ENCODE measurements around the gene GRPR. TPM values are rescaled to one million over a fixed set of nuclear protein-coding genes. Genes with fewer than 3 reads are reported as not detected.
"Not testable (repeated sequence)": the region's sequence is repeated elsewhere in the genome, so short reads cannot be mapped to it uniquely, and the experiment has no call there.

The GRPR gene
- total RNA-seq, 1 donor from 2014 or later: 0.41 TPM

GRCh38 chrX:16136080-16136479 is 12.7 kb downstream of the GRPR start:
- FAIRE-seq: no peak
- no peak for DNase-seq (ENCODE audit: low spot score in 2 of 2)

GRCh38 chrX:16137416-16138107 is 14.2 kb downstream of the GRPR start:
- no peak for DNase-seq (ENCODE audit: low spot score in 2 of 2)
- FAIRE-seq: no peak

- DNase-seq (ENCODE audit: low spot score in 2 of 2) (no peak), FAIRE-seq (no peak)
These were observed 14.7 kb downstream of the GRPR start for GRCh38 chrX:16138108-16138427.

- FAIRE-seq (no peak), DNase-seq (ENCODE audit: low spot score in 2 of 2) (no peak)
These were observed 17.1 kb downstream of the GRPR start for GRCh38 chrX:16140448-16140847.

- DNase-seq (ENCODE audit: low spot score in 2 of 2) (no peak), FAIRE-seq (no peak)
These were observed 17.6 kb downstream of the GRPR start for GRCh38 chrX:16140983-16141382.

GRCh38 chrX:16141422-16142245 is 18.3 kb downstream of the GRPR start:
- DNase-seq (ENCODE audit: low spot score in 2 of 2): no peak
- no peak for FAIRE-seq

GRCh38 chrX:16142246-16142558 is 18.8 kb downstream of the GRPR start:
- FAIRE-seq (no peak), DNase-seq (ENCODE audit: low spot score in 2 of 2) (no peak)

- FAIRE-seq: no peak
- no peak for DNase-seq (ENCODE audit: low spot score in 2 of 2)
These were observed 20.6 kb downstream of the GRPR start for GRCh38 chrX:16143968-16144367.

GRCh38 chrX:16144420-16144819 is 21.1 kb downstream of the GRPR start:
- DNase-seq (ENCODE audit: low spot score in 2 of 2): no peak
- no peak for FAIRE-seq

- DNase-seq (ENCODE audit: low spot score in 2 of 2); FAIRE-seq: not testable (repeated sequence)
These were observed 21.7 kb downstream of the GRPR start for GRCh38 chrX:16145093-16145492.

- DNase-seq (ENCODE audit: low spot score in 2 of 2) (no peak), FAIRE-seq (no peak)
These were observed 22.3 kb downstream of the GRPR start for GRCh38 chrX:16145656-16146055.

GRCh38 chrX:16148896-16149295 is 25.5 kb downstream of the GRPR start:
- no peak for FAIRE-seq
- DNase-seq (ENCODE audit: low spot score in 2 of 2): no peak

GRCh38 chrX:16155581-16156096 is 32.3 kb downstream of the GRPR start:
- no peak for DNase-seq (ENCODE audit: low spot score in 2 of 2)
- no peak for FAIRE-seq

- no peak for DNase-seq (ENCODE audit: low spot score in 2 of 2)
These were observed 33.4 kb downstream of the GRPR start for GRCh38 chrX:16156692-16157331.

GRCh38 chrX:16160729-16161128 is 37.4 kb downstream of the GRPR start:
- FAIRE-seq (no peak), DNase-seq (ENCODE audit: low spot score in 2 of 2) (no peak)

More at GRCh38 chrX:16156692-16157331, 33.4 kb downstream of the GRPR start:
- no peak for FAIRE-seq

GRCh38 chrX:16161173-16161572 is 37.8 kb downstream of the GRPR start:
- not testable (repeated sequence) for DNase-seq (ENCODE audit: low spot score in 2 of 2); FAIRE-seq

GRCh38 chrX:16162391-16162790 is 39.0 kb downstream of the GRPR start:
- FAIRE-seq (no peak), DNase-seq (ENCODE audit: low spot score in 2 of 2) (no peak)

GRCh38 chrX:16164748-16165147 is 41.4 kb downstream of the GRPR start:
- no peak for FAIRE-seq
- no peak for DNase-seq (ENCODE audit: low spot score in 2 of 2)

- DNase-seq (ENCODE audit: low spot score in 2 of 2): no peak
- FAIRE-seq: no peak
These were observed 43.8 kb downstream of the GRPR start, which contains the start of gene MAGEB17 for GRCh38 chrX:16167181-16167580. Gene MAGEB17 (plus strand): TSS chrX:16167481. CDS start chrX:16170383, 2,902 bp downstream.

GRCh38 chrX:16171039-16171438 is 47.7 kb downstream of the GRPR start:
- DNase-seq (ENCODE audit: low spot score in 2 of 2): no peak
- FAIRE-seq: no peak

GRCh38 chrX:16171944-16172343 is 48.6 kb downstream of the GRPR start:
- no peak for DNase-seq (ENCODE audit: low spot score in 2 of 2)
- no peak for FAIRE-seq
